ENCODE results near the gene GET4. TPM values are rescaled to one million over a fixed set of nuclear protein-coding genes. Genes with fewer than 3 reads are reported as not detected.

Gene GET4
- total and polyA plus RNA-seq, 12 donors, result 38.3 to 190 (median 69.4) TPM

DNA sequence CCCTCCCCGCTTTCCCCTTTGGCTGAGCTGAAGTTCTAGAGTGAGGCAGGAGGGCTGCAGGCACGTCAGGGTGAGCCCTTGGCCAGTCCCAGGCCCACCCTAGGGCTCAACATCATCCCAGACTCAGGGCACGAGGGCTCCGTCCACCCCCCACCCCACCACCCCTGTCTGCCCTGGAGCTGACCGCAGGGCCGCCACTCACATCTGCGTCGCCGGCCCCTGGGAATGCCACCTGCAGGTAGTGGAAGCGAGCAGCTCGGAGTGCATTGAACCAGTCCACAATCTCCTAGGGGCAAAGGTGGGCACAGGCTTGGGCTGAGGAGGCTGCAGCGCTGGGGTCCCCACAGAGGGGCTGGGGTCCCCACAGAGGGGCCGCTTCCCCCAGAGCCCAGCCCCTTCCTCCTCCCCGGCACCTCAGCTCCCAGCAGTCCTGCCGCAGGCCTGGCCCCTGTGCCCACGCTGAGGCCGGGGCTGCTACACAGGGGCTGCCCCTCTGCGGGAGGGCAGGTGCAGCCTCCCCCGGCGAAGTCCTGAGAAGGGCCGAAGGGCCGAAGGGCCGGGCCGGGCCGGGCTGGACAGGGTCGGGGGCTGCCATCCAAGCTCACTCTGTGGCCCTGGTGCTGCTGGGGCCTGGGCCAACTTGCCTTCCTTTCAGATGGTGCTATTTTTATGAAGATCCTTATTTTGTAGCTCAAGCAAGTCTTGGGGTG lies 24.1 kb downstream of the GET4 start:
- DNase-seq, result no peak
- Histone ChIP-seq H3K36me3 (replicated peaks in 1 of 2) (peaks cover 0 to 19% of the 10 kb centered on the region in 2 donors), H3K4me3 (no peak overlapping the region), H3K27ac (peak overlapping the region in 3 of 5 donors; percentile 57 to 75 (median 69)), H3K27me3 (no peaks in the 10 kb centered on the region), H3K9me3 (replicated peaks in 1 of 3) (no peaks in the 10 kb centered on the region), H3K4me1 (replicated peaks in 1 of 2) (peaks cover 5 to 8% of the 10 kb centered on the region in 2 donors)
- 74 to 95% (median 80%) methylated on average over 14 to 26 of the region's 26 CpGs for whole genome bisulfite sequencing, 4 donors
- TF ChIP-seq, protein P1, sequence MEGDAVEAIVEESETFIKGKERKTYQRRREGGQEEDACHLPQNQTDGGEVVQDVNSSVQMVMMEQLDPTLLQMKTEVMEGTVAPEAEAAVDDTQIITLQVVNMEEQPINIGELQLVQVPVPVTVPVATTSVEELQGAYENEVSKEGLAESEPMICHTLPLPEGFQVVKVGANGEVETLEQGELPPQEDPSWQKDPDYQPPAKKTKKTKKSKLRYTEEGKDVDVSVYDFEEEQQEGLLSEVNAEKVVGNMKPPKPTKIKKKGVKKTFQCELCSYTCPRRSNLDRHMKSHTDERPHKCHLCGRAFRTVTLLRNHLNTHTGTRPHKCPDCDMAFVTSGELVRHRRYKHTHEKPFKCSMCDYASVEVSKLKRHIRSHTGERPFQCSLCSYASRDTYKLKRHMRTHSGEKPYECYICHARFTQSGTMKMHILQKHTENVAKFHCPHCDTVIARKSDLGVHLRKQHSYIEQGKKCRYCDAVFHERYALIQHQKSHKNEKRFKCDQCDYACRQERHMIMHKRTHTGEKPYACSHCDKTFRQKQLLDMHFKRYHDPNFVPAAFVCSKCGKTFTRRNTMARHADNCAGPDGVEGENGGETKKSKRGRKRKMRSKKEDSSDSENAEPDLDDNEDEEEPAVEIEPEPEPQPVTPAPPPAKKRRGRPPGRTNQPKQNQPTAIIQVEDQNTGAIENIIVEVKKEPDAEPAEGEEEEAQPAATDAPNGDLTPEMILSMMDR (IDR thresholded peaks at IDR 0.05), result no peak
- no peak for TF ChIP-seq POLR2A (IDR thresholded peaks at IDR 0.05)
- intact Hi-C loops (cut with DNase I), result no loop called here

DNA sequence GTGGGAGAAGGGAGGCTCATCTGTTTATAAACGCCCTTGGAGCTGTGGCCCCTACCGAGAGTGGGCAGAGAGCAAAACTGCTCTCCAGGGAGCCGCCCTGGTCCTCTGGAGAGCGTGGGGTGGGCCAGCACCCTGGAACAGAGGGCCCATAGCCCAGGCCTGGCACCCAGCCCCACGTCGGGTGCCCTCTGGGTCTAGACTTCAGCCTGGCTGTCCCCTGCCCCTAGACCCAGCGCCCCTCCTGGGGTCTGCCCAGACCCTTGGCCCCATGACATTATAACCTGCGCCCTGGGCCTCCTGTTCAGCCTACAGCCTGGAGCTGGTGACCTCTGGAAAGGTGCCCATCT lies 24.7 kb downstream of the GET4 start:
- Histone ChIP-seq H3K4me3 (no peak overlapping the region), H3K27me3 (no peaks in the 10 kb centered on the region), H3K4me1 (replicated peaks in 1 of 2) (peaks cover 5 to 8% of the 10 kb centered on the region in 2 donors), H3K27ac (peak overlapping the region in 4 of 5 donors; percentile 17 to 75 (median 63)), H3K36me3 (replicated peaks in 1 of 2) (peaks cover 0 to 14% of the 10 kb centered on the region in 2 donors), H3K9me3 (replicated peaks in 1 of 3) (no peaks in the 10 kb centered on the region)
- DNase-seq, result no peak
- intact Hi-C loops (cut with DNase I), result no loop called here
- 54 to 58% (median 56%) methylated on average over 4 to 8 of the region's 8 CpGs for WGBS, 4 donors
- no peak for TF ChIP-seq POLR2A (IDR thresholded peaks at IDR 0.05)
- TF ChIP-seq, protein P1 (IDR thresholded peaks at IDR 0.05), result no peak

DNA sequence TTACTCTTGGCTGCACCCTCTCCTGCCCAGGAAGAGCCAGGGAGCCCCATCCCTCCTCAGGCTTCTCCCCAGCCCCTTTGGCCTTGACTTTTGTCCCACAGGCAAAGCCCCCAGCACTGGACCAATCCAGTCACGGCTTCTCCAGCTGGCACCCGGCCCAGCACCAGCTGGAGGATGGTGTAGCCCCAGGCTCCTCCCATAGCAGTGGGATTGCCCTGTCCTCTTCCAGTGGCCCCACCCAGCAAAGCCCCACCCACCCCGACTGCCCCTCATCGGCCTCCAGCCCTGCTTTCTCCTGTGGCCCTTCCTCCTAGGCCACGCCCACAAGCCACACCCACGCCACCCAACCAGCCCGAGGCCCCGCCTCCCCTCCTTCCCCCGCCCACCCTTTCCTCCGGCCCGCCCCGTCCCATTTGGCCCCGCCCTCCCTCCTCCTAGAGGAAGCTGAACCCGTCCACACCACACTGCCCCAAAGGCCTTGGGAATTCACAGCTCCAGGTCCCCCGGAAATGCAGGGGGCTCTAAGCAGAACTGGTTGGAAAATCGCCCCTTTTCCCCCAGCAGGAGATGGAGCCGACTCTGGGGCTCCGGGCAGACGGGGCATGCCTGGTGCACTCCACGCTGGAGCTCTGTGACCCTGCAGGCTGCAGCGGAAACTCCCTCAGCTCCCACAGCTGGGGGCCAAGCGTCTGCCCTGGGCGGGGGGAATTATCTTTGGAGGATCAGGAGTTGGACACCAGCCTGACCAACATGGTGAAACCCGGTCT lies 25.2 kb downstream of the GET4 start:
- Histone ChIP-seq H3K9me3 (replicated peaks in 1 of 3) (no peaks in the 10 kb centered on the region), H3K4me1 (replicated peaks in 1 of 2) (peaks cover 5 to 8% of the 10 kb centered on the region in 2 donors), H3K36me3 (replicated peaks in 1 of 2) (peaks cover 0 to 8% of the 10 kb centered on the region in 2 donors), H3K4me3 (no peak overlapping the region), H3K27me3 (no peaks in the 10 kb centered on the region), H3K27ac (peak overlapping the region in 4 of 5 donors; percentile 17 to 75 (median 63))
- 11 to 24% (median 17%) methylated on average over 7 to 24 of the region's 24 CpGs for WGBS, 4 donors
- TF ChIP-seq POLR2A (IDR thresholded peaks at IDR 0.05), result no peak
- intact Hi-C loops (cut with DNase I), result no loop called here
- peak; percentile 91 to 97 (median 96) for DNase-seq

GRCh38 chr7:902996-903395 lies 26.6 kb downstream of the GET4 start:
- TF ChIP-seq, protein P1 (IDR thresholded peaks at IDR 0.05), result no peak
- TF ChIP-seq POLR2A (IDR thresholded peaks at IDR 0.05), result no peak
- H3K9me3 ChIP-seq (replicated peaks in 1 of 3), result no peaks in the 10 kb centered on the region
- 88 to 97% (median 88%) methylated on average over 14 to 22 of the region's 22 CpGs for WGBS, 4 donors
- H3K36me3 ChIP-seq (replicated peaks in 1 of 2), result no peaks in the 10 kb centered on the region
- peaks cover 5 to 8% of the 10 kb centered on the region in 2 donors for H3K4me1 ChIP-seq (replicated peaks in 1 of 2)
- intact Hi-C loops (cut with DNase I), result no loop called here
- H3K27ac ChIP-seq, result no peak overlapping the region
- no peak overlapping the region for H3K4me3 ChIP-seq
- DNase-seq, result no peak
- H3K27me3 ChIP-seq, result no peaks in the 10 kb centered on the region

All from adrenal gland (tissue), 12 donors.